ENCODE results near the gene EYA2. TPM values are rescaled to one million over a fixed set of nuclear protein-coding genes. Genes with fewer than 3 reads are reported as not detected.

Gene EYA2
- total RNA-seq, 1 experiment from 2014 or later, result not detected

DNA sequence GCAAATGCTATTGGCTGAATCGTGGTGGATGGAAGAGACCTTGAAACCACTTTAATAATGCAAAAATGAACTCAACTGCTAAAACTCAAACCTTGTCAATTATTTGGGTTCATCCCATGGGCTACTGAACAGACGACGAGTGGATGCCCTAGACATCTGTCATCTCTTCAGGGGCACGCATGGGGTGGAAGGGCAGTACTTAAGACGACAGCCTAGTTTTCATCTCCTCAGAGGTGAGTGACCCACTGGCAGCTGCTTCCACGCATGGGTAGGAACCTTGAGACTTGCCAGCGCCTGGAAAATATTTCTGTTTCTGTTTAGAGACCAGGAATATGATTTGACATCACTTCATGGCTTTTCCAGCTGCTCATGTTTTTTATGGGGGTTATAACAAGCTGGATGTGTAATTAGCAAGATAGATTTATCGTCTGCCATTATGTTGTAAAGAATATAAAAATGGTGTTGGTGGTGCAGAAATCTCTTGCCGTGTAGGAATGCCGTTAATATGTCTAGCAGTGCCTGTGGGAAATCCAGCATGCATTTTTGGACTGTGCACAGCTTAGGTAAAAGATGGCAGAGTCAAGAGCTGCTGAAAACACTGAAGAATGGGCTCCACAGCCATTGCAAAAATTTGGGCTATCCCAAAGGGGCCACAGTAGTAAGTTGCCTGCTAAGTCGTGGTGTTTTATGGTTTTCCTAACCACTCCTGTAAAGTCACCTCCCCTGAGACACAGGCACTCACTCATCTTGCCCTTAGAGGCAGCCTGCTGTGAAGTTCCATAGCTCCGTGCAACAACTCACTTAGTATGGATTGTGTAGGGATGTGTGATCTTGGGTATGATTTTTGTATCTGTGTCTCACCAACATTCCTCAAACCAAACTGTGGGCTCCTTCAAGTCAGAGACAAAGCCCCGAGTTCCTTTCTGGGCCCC lies 203.3 kb downstream of the EYA2 start:
- POLR2A ChIA-PET, result no interaction called here
- Mint-ChIP-seq H3K27me3 (ENCODE audit: insufficient read depth, unreplicated experiment) (no peaks in the 10 kb centered on the region), H3K9me3 (ENCODE audit: unreplicated experiment) (peaks cover 9% of the 10 kb centered on the region), H3K27ac (ENCODE audit: low read depth, unreplicated experiment) (no peak overlapping the region), H3K36me3 (ENCODE audit: insufficient read depth, unreplicated experiment) (no peaks in the 10 kb centered on the region), H3K4me1 (ENCODE audit: insufficient read depth, unreplicated experiment) (no peaks in the 10 kb centered on the region), H3K4me3 (ENCODE audit: unreplicated experiment) (no peak overlapping the region)
- no peak for DNase-seq (ENCODE audit: unreplicated experiment)
- BruUV-seq (replicated peaks), result no TSS peak
- intact Hi-C loops (cut with micrococcal nuclease), result no loop called here
- CTCF ChIA-PET, result interaction anchor here (1.0 kb wide), 1 partner anchor 28 kb away, joined by 3 read pairs; no protein-coding TSS in a partner anchor
- TF ChIP-seq, protein P1, sequence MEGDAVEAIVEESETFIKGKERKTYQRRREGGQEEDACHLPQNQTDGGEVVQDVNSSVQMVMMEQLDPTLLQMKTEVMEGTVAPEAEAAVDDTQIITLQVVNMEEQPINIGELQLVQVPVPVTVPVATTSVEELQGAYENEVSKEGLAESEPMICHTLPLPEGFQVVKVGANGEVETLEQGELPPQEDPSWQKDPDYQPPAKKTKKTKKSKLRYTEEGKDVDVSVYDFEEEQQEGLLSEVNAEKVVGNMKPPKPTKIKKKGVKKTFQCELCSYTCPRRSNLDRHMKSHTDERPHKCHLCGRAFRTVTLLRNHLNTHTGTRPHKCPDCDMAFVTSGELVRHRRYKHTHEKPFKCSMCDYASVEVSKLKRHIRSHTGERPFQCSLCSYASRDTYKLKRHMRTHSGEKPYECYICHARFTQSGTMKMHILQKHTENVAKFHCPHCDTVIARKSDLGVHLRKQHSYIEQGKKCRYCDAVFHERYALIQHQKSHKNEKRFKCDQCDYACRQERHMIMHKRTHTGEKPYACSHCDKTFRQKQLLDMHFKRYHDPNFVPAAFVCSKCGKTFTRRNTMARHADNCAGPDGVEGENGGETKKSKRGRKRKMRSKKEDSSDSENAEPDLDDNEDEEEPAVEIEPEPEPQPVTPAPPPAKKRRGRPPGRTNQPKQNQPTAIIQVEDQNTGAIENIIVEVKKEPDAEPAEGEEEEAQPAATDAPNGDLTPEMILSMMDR (IDR thresholded peaks at IDR 0.05; ENCODE audit: unreplicated experiment), result no peak

DNA sequence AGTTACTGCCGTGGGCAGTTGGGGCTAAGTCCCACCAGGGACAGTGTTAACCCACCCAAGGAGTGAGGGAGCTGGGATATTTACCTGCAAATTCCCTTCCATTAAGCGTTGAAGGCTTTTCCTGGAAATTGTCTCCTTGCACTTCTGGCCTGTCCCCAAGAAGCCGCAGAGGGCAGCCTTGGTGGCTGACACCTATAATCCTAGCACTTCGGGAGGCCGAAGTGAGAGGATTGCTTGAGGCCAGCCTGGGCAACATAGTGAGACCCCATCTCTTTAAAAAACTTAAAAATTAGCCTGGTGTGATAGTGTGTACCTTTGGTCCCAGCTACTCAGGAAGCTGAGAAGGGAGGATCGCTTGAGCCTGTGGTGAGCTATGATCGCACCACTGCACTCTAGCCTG lies 204.4 kb downstream of the EYA2 start:
- intact Hi-C loops (cut with micrococcal nuclease), result no loop called here
- Mint-ChIP-seq H3K27ac (ENCODE audit: low read depth, unreplicated experiment) (no peak overlapping the region), H3K27me3 (ENCODE audit: insufficient read depth, unreplicated experiment) (no peaks in the 10 kb centered on the region), H3K36me3 (ENCODE audit: insufficient read depth, unreplicated experiment) (no peaks in the 10 kb centered on the region), H3K4me3 (ENCODE audit: unreplicated experiment) (no peak overlapping the region), H3K9me3 (ENCODE audit: unreplicated experiment) (peaks cover 9% of the 10 kb centered on the region), H3K4me1 (ENCODE audit: insufficient read depth, unreplicated experiment) (no peaks in the 10 kb centered on the region)
- TF ChIP-seq, protein P1 (IDR thresholded peaks at IDR 0.05; ENCODE audit: unreplicated experiment), result no peak
- DNase-seq (ENCODE audit: unreplicated experiment), result no peak
- CTCF ChIA-PET, result no interaction called here
- POLR2A ChIA-PET, result interaction anchor here (0.7 to 0.9 kb wide), 2 partner anchors 47 to 470 kb away, joined by 3 read pairs; no protein-coding TSS in a partner anchor
- no TSS peak for BruUV-seq (replicated peaks)

DNA sequence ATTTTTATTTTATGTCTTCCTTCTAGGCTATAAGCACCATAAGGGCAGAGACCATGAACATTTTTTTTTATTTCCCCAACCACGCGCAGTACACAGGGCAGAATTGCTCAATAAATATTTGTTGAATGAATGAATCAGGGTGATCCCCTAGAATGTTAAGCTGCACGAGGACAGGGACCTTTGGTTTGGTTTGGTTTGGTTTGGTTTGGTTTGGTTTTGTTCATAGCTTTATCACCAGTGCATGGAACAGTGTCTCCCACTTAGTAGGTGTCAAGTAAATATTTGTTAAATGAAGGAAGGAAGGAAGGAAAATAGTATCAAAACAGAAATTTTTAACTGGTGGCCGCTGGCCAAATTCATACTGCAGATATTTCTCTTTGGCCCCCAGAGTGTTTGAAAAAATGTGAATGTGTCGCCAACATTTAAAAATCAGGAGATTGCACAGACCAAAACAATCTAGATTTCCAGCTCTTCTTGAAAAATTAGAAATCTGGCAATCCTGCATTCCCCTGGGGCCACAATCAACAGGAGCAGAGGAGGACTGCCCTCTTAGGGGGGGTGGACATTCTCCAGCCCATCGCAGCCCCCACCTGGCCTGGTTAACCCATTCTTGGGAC lies 205.3 kb downstream of the EYA2 start:
- Mint-ChIP-seq H3K27me3 (ENCODE audit: insufficient read depth, unreplicated experiment) (no peaks in the 10 kb centered on the region), H3K36me3 (ENCODE audit: insufficient read depth, unreplicated experiment) (no peaks in the 10 kb centered on the region), H3K4me3 (ENCODE audit: unreplicated experiment) (no peak overlapping the region), H3K9me3 (ENCODE audit: unreplicated experiment) (peaks cover 9% of the 10 kb centered on the region), H3K4me1 (ENCODE audit: insufficient read depth, unreplicated experiment) (no peaks in the 10 kb centered on the region), H3K27ac (ENCODE audit: low read depth, unreplicated experiment) (no peak overlapping the region)
- intact Hi-C loops (cut with micrococcal nuclease), result no loop called here
- POLR2A ChIA-PET, result interaction anchor here (0.5 to 1.0 kb wide), 4 partner anchors 45 to 1617 kb away, joined by 3 to 4 read pairs (median 3); no protein-coding TSS in a partner anchor
- no TSS peak for BruUV-seq (replicated peaks)
- TF ChIP-seq, protein P1 (IDR thresholded peaks at IDR 0.05; ENCODE audit: unreplicated experiment), result no peak
- DNase-seq (ENCODE audit: unreplicated experiment), result no peak
- CTCF ChIA-PET, result no interaction called here

DNA sequence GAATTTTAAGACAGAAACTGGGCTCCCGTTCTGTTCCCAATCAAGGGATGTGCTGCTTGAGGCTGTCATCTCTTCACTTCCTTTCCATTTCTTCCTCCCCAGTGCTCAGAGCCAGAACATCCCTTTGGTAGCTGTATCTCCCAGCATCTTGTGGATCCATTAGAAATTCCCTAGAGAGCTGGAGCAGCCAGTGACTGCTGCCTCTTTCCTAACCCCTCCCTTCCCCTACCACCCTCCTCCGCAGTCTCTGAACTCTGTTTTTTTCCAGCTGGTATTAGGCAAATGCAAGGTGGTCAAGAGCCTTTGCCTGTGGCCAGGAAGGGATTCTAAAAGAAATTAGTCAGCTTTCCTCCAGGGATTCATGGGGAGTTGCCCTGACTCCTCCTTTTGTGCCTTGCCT lies 208.0 kb downstream of the EYA2 start:
- DNase-seq (ENCODE audit: unreplicated experiment), result no peak
- H3K4me3 Mint-ChIP-seq (ENCODE audit: unreplicated experiment), result no peak overlapping the region
- ChIA-PET CTCF (interaction anchor here (0.6 to 1.0 kb wide), 3 partner anchors 88 to 351 kb away, joined by 3 read pairs; no protein-coding TSS in a partner anchor), POLR2A (interaction anchor here (0.6 to 1.8 kb wide), 2 partner anchors 35 to 85 kb away, joined by 4 to 6 read pairs; no protein-coding TSS in a partner anchor)
- intact Hi-C loops (cut with micrococcal nuclease), result no loop called here
- H3K27me3 Mint-ChIP-seq (ENCODE audit: insufficient read depth, unreplicated experiment), result no peaks in the 10 kb centered on the region
- no peaks in the 10 kb centered on the region for H3K4me1 Mint-ChIP-seq (ENCODE audit: insufficient read depth, unreplicated experiment)
- BruUV-seq (replicated peaks), result no TSS peak
- no peaks in the 10 kb centered on the region for H3K36me3 Mint-ChIP-seq (ENCODE audit: insufficient read depth, unreplicated experiment)
- TF ChIP-seq, protein P1 (IDR thresholded peaks at IDR 0.05; ENCODE audit: unreplicated experiment), result no peak
- no peak overlapping the region for H3K27ac Mint-ChIP-seq (ENCODE audit: low read depth, unreplicated experiment)
- H3K9me3 Mint-ChIP-seq (ENCODE audit: unreplicated experiment), result peaks cover 5% of the 10 kb centered on the region

Data from MCF 10A (cell line).